GM12878 (cell line): Measurements from ENCODE around the gene RAB13. TPM values are rescaled to one million over a fixed set of nuclear protein-coding genes. Genes with fewer than 3 reads are reported as not detected.

ENCODE experiments used
- BCL3 ChIP-seq: IDR thresholded peaks from 2 replicates; pipeline ENCODE4 v1.6.1; 2011; ENCODE audit warnings: borderline replicate concordance, low read depth, mild to moderate bottlenecking, moderate library complexity, low read length; ENCODE audit not compliant: insufficient read depth, poor library complexity, severe bottlenecking
- CHD1 ChIP-seq: IDR thresholded peaks from 2 replicates; pipeline ENCODE4 v1.6.1; 2012; ENCODE audit warnings: low read depth, low read length, improper control_type of control experiment
- CREM ChIP-seq: IDR thresholded peaks from 2 replicates; pipeline ENCODE4 v1.6.1; 2014; ENCODE audit warnings: antibody characterized with exemption, low read depth
- DPF2 ChIP-seq: fragments of 450-650 bp; IDR thresholded peaks from 2 replicates; pipeline ENCODE4 v1.6.1; 2017; ENCODE audit warnings: mild to moderate bottlenecking
- E2F8 ChIP-seq: fragments of 450-650 bp; IDR thresholded peaks from 2 replicates; pipeline ENCODE4 v1.6.1; 2018; ENCODE audit warnings: mild to moderate bottlenecking, low read depth, moderate library complexity; ENCODE audit not compliant: partially characterized antibody
- EED ChIP-seq: sonication (generic); IDR thresholded peaks from 2 replicates; pipeline ENCODE4 v1.6.1; 2016; ENCODE audit warnings: antibody characterized with exemption, low read depth
- EGR1 ChIP-seq, 2 experiments: IDR thresholded peaks; 1 replicate in 1 of 2; 2 replicates in 1 of 2; pipeline ENCODE4 v1.6.1; 2011 to 2012; ENCODE audit warnings: low read depth in 2 of 2, low read length in 2 of 2, borderline replicate concordance in 1 of 2, mild to moderate bottlenecking in 1 of 2, moderate library complexity in 1 of 2
- GABPA ChIP-seq: IDR thresholded peaks from 2 replicates; pipeline ENCODE4 v1.6.1; 2014; ENCODE audit warnings: antibody characterized with exemption, low read depth, mild to moderate bottlenecking, inconsistent platforms
- JUNB ChIP-seq: IDR thresholded peaks from 2 replicates; pipeline ENCODE4 v1.6.1; 2016; ENCODE audit warnings: antibody characterized with exemption, mild to moderate bottlenecking
- JUND ChIP-seq: IDR thresholded peaks from 2 replicates; pipeline ENCODE4 v1.6.1; 2012; ENCODE audit warnings: low read depth, mild to moderate bottlenecking, low read length, improper control_type of control experiment, moderate library complexity
- PML ChIP-seq: IDR thresholded peaks from 2 replicates; pipeline ENCODE4 v1.6.1; 2012; ENCODE audit warnings: low read length, inconsistent platforms
- POLR2AphosphoS5 ChIP-seq: IDR thresholded peaks from 2 replicates; pipeline ENCODE4 v1.6.1; 2011; ENCODE audit warnings: mild to moderate bottlenecking, low read length, inconsistent platforms
- RBBP5 ChIP-seq: fragments of 200-600 bp; sonication (generic); conservative IDR thresholded peaks from 2 replicates; pipeline ENCODE4 v1.6.1; 2016
- SMAD5 ChIP-seq: IDR thresholded peaks from 2 replicates; pipeline ENCODE4 v1.6.1; 2016; ENCODE audit warnings: antibody characterized with exemption, low read depth
- SPI1 ChIP-seq: IDR thresholded peaks from 2 replicates; pipeline ENCODE4 v1.6.1; 2011; ENCODE audit warnings: low read depth, mild to moderate bottlenecking, low read length, moderate library complexity, borderline replicate concordance; ENCODE audit not compliant: insufficient read depth
- TARDBP ChIP-seq: IDR thresholded peaks from 2 replicates; pipeline ENCODE4 v1.6.1; 2016; ENCODE audit warnings: borderline replicate concordance
- ZBTB33 ChIP-seq: fragments of 450-650 bp; IDR thresholded peaks from 2 replicates; pipeline ENCODE4 v1.6.1; 2017; ENCODE audit warnings: mild to moderate bottlenecking
- ZNF207 ChIP-seq: fragments of 450-650 bp; IDR thresholded peaks from 2 replicates; pipeline ENCODE4 v1.6.1; 2014; ENCODE audit warnings: antibody characterized with exemption, mild to moderate bottlenecking, borderline replicate concordance
- ZNF24 ChIP-seq: fragments of 450-650 bp; IDR thresholded peaks from 2 replicates; pipeline ENCODE4 v1.6.1; 2017; ENCODE audit warnings: antibody characterized with exemption, mild to moderate bottlenecking
- ZNF592 ChIP-seq: fragments of 450-650 bp; IDR thresholded peaks from 2 replicates; pipeline ENCODE4 v1.6.1; 2017; ENCODE audit warnings: mild to moderate bottlenecking, moderate library complexity
- polyA plus RNA-seq, 11 experiments: library from polyadenylated mRNA; depleted of rRNA in 4 of 11; unstranded in 6 of 11; stranded (reverse) in 5 of 11; fragments of >200 nt; fragmentation: Nextera tagmentation in 4 of 11; fragmentation: Illumina TruSeq in 1 of 11; extraction: Ambion mirVana in 4 of 11; extraction: Trizol in 1 of 11; gene quantifications; 1 replicate in 1 of 11; 2 replicates in 10 of 11; pipeline versions ENCODE4 v1.2.1 to v1.2.3, GENCODE V29; 2011 to 2016; ENCODE audit warnings: inconsistent platforms in 2 of 11, missing spikeins in 2 of 11, low read depth in 1 of 11
- total RNA-seq, 4 experiments: library from RNA; depleted of rRNA in 3 of 4; stranded (reverse); fragments of >200 nt in 3 of 4; fragmentation: Illumina TruSeq in 1 of 4; extraction: Trizol in 1 of 4; gene quantifications; 2 replicates each; pipeline versions ENCODE4 v1.2.1 to v1.2.3, GENCODE V29; 2013 to 2021

The RAB13 gene
- total and polyA plus RNA-seq, 10 of the 15 experiments (the other 5 are each of a cell fraction or from before 2014, with no cell fraction given): 0.75 to 30.7 (median 15.9) TPM

- TF ChIP-seq ZBTB33 (no peak), SPI1 (no peak), EED (peak; percentile 66), DPF2 (peak; percentile 91), JUNB (no peak), ZNF207 (peak; percentile 70; the same call in 1 of the 2 replicates), ZNF592 (no peak), CHD1 (peak; percentile 39; the same call in 1 of the 2 replicates), POLR2AphosphoS5 (peak; percentile 85), GABPA (no peak), RBBP5 (no peak), JUND (no peak), TARDBP (no peak), BCL3 (no peak), PML (no peak), ZNF24 (no peak), E2F8 (peak; percentile 29), SMAD5 (peak; percentile 15), CREM (peak; percentile 33; the same call in 1 of the 2 replicates), EGR1 (IDR thresholded peaks at IDR 0.05; ENCODE audit: borderline replicate concordance in 1 of 2, low read depth in 2 of 2, low read length in 2 of 2) (peak in 1 of 2 experiments; percentile 48; a peak in 1 of 3 replicates)
Measured at GRCh38 chr1:153967107-153967999, 18.8 kb downstream of the RAB13 start, which contains the start of gene CREB3L4 (continued).
